Cardiac fibroblast (primary cell): Measurements from ENCODE around the gene VWDE.
"Not testable (repeated sequence)": the region's sequence is repeated elsewhere in the genome, so short reads cannot be mapped to it uniquely, and the experiment has no call there.

Experiments
- DNase-seq, 2 donors: peaks; one replicate each; pipeline versions ENCODE4 v3.0.0 to v3.0.0-alpha.2; 2010; ENCODE audit warnings: low read depth in 2 of 2
- H3K4me3 ChIP-seq, 2 donors: replicated peaks in 1 of 2; 1 replicate in 1 of 2; 2 replicates in 1 of 2; pipeline ENCODE4 v1.5.1; 2011; ENCODE audit warnings: low read depth in 2 of 2, low read length in 2 of 2, mild to moderate bottlenecking in 2 of 2, moderate library complexity in 1 of 2
- TF ChIP-seq, protein P1 (sequence below): IDR thresholded peaks from one replicate; pipeline ENCODE4 v1.5.1; 2011; ENCODE audit warnings: low read depth, mild to moderate bottlenecking, low read length, inconsistent platforms

The VWDE gene

DNA sequence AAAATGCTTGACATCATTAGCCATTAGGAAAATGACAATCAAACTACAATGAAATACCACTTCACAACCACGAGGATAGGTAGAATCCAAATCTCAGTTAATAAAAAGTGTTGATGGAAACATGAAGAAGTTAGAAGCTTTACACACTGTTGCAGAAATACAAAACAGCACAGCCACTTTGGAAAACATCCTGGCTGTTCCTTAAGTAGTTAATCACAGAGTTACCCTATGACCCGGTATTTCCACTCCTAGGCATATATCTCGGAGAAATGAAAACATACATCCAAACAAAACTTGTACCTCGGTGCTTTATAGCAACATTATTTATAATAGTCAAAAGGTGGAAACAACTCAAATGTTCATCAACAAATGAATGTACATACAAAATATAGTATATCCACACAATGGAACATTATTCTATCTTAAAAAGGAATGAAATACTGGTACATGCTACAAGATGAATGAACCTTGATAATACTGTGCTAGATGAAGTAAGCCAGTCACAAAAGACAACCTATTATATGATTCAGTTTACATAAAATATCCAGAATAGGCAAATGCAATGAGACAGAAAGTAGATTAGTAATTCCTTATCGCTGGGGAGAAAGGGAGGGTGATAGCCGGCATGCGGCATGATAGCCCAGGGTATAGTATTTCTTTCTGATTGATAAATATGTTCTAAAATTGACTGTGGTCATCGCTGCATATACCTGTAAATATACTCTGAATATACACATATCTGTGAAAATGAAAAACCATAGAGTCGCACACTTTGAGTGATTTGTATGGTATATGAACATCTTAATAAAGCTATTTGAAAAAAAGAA lies 1.9 kb downstream of the VWDE start:
- no peak overlapping the region for H3K4me3 ChIP-seq
- TF ChIP-seq, protein P1, sequence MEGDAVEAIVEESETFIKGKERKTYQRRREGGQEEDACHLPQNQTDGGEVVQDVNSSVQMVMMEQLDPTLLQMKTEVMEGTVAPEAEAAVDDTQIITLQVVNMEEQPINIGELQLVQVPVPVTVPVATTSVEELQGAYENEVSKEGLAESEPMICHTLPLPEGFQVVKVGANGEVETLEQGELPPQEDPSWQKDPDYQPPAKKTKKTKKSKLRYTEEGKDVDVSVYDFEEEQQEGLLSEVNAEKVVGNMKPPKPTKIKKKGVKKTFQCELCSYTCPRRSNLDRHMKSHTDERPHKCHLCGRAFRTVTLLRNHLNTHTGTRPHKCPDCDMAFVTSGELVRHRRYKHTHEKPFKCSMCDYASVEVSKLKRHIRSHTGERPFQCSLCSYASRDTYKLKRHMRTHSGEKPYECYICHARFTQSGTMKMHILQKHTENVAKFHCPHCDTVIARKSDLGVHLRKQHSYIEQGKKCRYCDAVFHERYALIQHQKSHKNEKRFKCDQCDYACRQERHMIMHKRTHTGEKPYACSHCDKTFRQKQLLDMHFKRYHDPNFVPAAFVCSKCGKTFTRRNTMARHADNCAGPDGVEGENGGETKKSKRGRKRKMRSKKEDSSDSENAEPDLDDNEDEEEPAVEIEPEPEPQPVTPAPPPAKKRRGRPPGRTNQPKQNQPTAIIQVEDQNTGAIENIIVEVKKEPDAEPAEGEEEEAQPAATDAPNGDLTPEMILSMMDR: no peak
- DNase-seq: no peak

- no peak for DNase-seq
- H3K4me3 ChIP-seq: no peak overlapping the region
- TF ChIP-seq, protein P1: no peak
Observed at GRCh38 chr7:12398186-12398585, 5.5 kb downstream of the VWDE start.

- TF ChIP-seq, protein P1: no peak
- H3K4me3 ChIP-seq: no peak overlapping the region
- no peak for DNase-seq
Observed at GRCh38 chr7:12397671-12398070, 6.0 kb downstream of the VWDE start.

GRCh38 chr7:12396670-12397069 lies 7.0 kb downstream of the VWDE start:
- DNase-seq, H3K4me3 ChIP-seq: not testable (repeated sequence)

GRCh38 chr7:12391922-12392615 lies 11.6 kb downstream of the VWDE start:
- no peak for DNase-seq
- TF ChIP-seq, protein P1: no peak
- no peak overlapping the region for H3K4me3 ChIP-seq

- no peak overlapping the region for H3K4me3 ChIP-seq
- peak; percentile 70 to 80 for DNase-seq
- TF ChIP-seq, protein P1: peak; percentile 81
Observed at GRCh38 chr7:12389089-12389700, 14.5 kb downstream of the VWDE start.

DNA sequence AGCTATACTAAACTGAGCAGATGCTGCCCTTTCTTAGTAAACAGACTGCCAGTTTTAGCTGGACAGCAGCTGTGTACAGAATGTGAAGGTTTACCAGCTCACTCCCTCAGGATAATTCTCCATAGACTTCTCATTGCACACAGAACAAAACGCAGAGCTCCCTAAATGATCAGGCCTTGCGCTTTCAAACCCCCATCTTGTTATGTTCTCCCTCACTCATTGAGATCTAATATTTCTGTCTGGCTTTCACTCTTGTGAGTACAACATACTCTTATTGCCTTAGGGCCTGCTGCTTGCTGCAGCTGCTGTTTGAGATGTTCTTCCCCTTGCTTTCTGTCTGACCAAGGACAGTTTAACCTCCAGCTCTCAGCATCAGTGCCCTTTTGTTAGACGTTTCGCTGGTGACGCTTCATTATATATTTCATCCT lies 17.3 kb downstream of the VWDE start:
- no peak for DNase-seq
- H3K4me3 ChIP-seq: no peak overlapping the region
- TF ChIP-seq, protein P1: no peak
